ENCODE data around the gene KANSL1. TPM values are rescaled to one million over a fixed set of nuclear protein-coding genes. Genes with fewer than 3 reads are reported as not detected.
"Not testable (repeated sequence)": the region's sequence is repeated elsewhere in the genome, so short reads cannot be mapped to it uniquely, and the experiment has no call there.

KANSL1 gene
- total RNA-seq, 2 donors from 2014 or later, result 86.5 to 102 TPM

DNA sequence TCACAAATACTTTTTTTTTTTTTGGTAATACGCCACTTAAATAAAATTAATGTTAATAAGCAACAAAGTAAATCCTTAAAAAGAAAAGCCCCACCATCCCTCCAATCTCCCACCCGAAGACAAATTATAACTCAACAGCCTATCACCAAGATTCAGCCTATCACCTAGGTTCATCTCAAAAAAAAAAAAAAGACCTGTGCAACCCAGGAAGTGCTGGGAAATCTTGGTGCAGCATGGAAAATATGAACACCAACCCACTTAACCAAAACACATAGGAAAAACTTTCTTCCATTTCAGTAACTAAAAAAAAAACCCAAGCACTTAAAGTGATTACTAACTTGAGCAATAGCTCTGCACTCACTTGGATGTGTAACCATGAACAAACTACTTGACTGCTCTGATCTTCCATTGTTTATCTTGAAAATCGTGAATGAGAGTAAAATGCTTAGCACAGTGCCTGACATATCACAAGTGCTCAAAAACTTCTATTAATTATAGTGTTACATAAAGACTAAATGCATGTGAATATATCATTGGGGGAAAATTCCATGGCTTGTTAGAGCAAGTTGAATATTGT is 103.8 kb downstream of the KANSL1 start:
- ATAC-seq (ENCODE audit: insufficient number of reproducible peaks, low FRiP score, low read depth), result no peak
- DNase-seq (ENCODE audit: low spot score), result no peak
- Histone ChIP-seq H3K27me3 (replicated peaks; ENCODE audit: insufficient read depth) (no peaks in the 10 kb centered on the region), H3K4me1 (ENCODE audit: control insufficient read depth in 1 of 2, low read depth in 2 of 2) (peaks cover 0 to 13% of the 10 kb centered on the region in 2 donors), H3K4me3 (no peak overlapping the region), H3K36me3 (peaks cover 2% of the 10 kb centered on the region), H3K9me3 (no peaks in the 10 kb centered on the region), H3K27ac (no peak overlapping the region)
- TF ChIP-seq, protein P1, sequence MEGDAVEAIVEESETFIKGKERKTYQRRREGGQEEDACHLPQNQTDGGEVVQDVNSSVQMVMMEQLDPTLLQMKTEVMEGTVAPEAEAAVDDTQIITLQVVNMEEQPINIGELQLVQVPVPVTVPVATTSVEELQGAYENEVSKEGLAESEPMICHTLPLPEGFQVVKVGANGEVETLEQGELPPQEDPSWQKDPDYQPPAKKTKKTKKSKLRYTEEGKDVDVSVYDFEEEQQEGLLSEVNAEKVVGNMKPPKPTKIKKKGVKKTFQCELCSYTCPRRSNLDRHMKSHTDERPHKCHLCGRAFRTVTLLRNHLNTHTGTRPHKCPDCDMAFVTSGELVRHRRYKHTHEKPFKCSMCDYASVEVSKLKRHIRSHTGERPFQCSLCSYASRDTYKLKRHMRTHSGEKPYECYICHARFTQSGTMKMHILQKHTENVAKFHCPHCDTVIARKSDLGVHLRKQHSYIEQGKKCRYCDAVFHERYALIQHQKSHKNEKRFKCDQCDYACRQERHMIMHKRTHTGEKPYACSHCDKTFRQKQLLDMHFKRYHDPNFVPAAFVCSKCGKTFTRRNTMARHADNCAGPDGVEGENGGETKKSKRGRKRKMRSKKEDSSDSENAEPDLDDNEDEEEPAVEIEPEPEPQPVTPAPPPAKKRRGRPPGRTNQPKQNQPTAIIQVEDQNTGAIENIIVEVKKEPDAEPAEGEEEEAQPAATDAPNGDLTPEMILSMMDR (IDR thresholded peaks at IDR 0.05), result no peak

DNA sequence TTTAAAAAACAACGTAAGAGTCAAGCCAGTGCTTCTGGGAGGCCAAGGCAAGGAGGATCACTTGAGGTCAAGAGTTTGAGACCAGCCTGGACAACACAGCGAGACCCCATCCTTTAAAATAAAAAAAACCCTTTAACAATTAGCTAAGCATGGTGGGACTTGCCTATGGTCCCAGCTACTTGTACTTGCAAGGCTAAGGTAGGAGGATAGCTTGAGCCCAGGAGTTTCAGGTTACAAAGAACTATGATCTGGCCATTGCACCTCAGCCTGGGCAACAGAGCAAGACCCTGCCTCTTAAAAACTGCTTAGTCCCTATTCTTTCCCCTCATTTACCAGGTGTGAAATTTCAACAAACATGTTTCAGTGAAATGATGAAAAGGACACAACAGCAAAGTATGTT is 104.6 kb downstream of the KANSL1 start:
- H3K4me1 ChIP-seq (ENCODE audit: control insufficient read depth in 1 of 2, low read depth in 2 of 2), result peaks cover 0 to 13% of the 10 kb centered on the region in 2 donors
- H3K27me3 ChIP-seq (replicated peaks; ENCODE audit: insufficient read depth), result no peaks in the 10 kb centered on the region
- ATAC-seq (ENCODE audit: insufficient number of reproducible peaks, low FRiP score, low read depth) (no peak), DNase-seq (ENCODE audit: low spot score) (no peak)
- no peaks in the 10 kb centered on the region for H3K9me3 ChIP-seq
- no peak overlapping the region for H3K27ac ChIP-seq
- peaks cover 2% of the 10 kb centered on the region for H3K36me3 ChIP-seq
- no peak overlapping the region for H3K4me3 ChIP-seq
- TF ChIP-seq, protein P1 (IDR thresholded peaks at IDR 0.05), result no peak

DNA sequence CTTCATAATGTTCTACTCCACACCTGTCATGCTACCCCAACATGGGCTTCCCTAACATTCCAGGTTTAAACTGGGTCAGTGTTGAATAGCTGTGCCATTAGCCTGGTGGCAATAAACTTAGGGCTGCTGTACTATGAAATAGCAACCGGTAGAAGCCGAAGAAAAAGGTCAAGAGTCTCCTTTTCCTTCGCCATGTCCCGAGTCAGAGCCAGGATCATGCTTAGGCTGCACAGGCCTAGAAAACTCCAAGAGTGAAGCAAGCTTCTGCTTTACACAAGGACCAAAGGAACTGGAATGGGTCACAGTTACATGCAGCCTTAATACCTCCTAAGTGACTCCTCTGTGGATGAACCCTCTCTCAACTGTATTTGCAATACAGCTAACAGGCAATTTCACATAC is 105.4 kb downstream of the KANSL1 start:
- H3K4me3 ChIP-seq; DNase-seq (ENCODE audit: low spot score); H3K36me3 ChIP-seq; H3K9me3 ChIP-seq; ATAC-seq (ENCODE audit: insufficient number of reproducible peaks, low FRiP score, low read depth); H3K27ac ChIP-seq; H3K27me3 ChIP-seq (replicated peaks; ENCODE audit: insufficient read depth): not testable (repeated sequence)
- peaks cover 0 to 13% of the 10 kb centered on the region in 2 donors for H3K4me1 ChIP-seq (ENCODE audit: control insufficient read depth in 1 of 2, low read depth in 2 of 2)

DNA sequence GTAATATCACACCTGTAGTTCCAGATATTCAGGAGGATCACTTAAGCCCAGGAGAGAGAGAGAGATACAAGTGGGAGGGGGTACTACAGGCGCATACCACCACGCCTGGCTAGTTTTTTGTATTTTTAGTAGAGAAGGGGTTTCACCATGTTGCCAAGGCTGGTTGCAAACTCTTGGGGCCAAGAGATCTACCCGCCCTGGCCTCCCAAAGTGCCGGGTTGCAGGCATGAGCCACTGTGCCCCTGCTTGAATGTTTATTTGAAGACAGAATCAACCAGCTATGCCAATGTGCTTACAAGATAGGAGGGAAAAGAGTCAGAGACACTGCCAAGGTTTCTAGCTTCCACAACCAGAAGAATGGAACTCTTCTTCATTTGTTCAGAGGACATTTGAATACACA is 106.4 kb downstream of the KANSL1 start:
- no peak overlapping the region for H3K27ac ChIP-seq
- H3K9me3 ChIP-seq, result no peaks in the 10 kb centered on the region
- no peak for ATAC-seq (ENCODE audit: insufficient number of reproducible peaks, low FRiP score, low read depth)
- no peaks in the 10 kb centered on the region for H3K27me3 ChIP-seq (replicated peaks; ENCODE audit: insufficient read depth)
- H3K4me1 ChIP-seq (ENCODE audit: control insufficient read depth in 1 of 2, low read depth in 2 of 2), result peaks cover 0 to 13% of the 10 kb centered on the region in 2 donors
- TF ChIP-seq, protein P1 (IDR thresholded peaks at IDR 0.05), result no peak
- no peak for DNase-seq (ENCODE audit: low spot score)
- H3K36me3 ChIP-seq, result peaks cover 2% of the 10 kb centered on the region
- no peak overlapping the region for H3K4me3 ChIP-seq

DNA sequence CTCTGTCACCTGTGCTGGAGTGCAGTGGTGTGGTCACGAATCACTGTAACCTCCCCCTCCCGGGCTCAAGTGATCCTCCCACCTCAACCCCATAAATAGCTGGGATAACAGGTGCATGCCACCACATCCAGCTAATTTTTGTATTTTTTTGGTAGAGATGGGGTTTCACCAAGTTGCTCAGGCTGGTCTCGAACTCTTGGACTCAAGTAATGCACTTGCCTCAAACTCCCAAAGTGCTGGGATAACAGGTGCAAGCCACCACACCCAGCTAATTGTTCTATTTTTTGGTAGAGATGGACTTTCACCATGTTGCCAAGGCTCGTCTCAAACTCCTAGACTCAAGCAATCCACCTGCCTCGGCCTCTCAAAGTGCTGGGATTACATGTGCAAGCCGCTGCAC is 107.7 kb downstream of the KANSL1 start:
- no peak for ATAC-seq (ENCODE audit: insufficient number of reproducible peaks, low FRiP score, low read depth)
- no peaks in the 10 kb centered on the region for H3K27me3 ChIP-seq (replicated peaks; ENCODE audit: insufficient read depth)
- no peak overlapping the region for H3K27ac ChIP-seq
- DNase-seq (ENCODE audit: low spot score), result no peak
- H3K4me3 ChIP-seq, result no peak overlapping the region
- peaks cover 0 to 13% of the 10 kb centered on the region in 2 donors for H3K4me1 ChIP-seq (ENCODE audit: control insufficient read depth in 1 of 2, low read depth in 2 of 2)
- no peaks in the 10 kb centered on the region for H3K9me3 ChIP-seq
- TF ChIP-seq, protein P1 (IDR thresholded peaks at IDR 0.05), result no peak
- H3K36me3 ChIP-seq, result no peaks in the 10 kb centered on the region

DNA sequence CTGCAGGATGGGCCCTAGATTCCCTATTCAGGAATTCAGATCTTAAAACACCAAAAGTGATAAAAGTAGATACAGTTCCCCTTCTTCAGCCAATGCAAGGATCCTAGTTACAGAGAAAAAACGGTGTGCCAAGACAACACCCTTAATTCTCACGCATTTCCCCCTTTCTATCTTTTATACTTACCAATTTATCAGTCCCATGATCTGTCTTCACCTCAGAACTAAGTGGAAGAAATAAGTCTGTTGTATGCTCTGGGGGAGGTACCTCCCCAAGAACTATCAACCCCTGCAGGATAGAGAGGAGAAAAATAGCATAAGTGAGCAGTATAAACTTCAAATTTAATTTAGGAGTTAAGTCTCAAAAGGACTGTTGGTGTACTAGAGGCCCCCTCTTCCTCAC is 111.0 kb downstream of the KANSL1 start:
- H3K4me3 ChIP-seq, result no peak overlapping the region
- ATAC-seq (ENCODE audit: insufficient number of reproducible peaks, low FRiP score, low read depth) (no peak), DNase-seq (ENCODE audit: low spot score) (no peak)
- H3K27me3 ChIP-seq (replicated peaks; ENCODE audit: insufficient read depth), result no peaks in the 10 kb centered on the region
- H3K9me3 ChIP-seq, result no peaks in the 10 kb centered on the region
- TF ChIP-seq, protein P1 (IDR thresholded peaks at IDR 0.05), result no peak
- no peaks in the 10 kb centered on the region for H3K36me3 ChIP-seq
- H3K4me1 ChIP-seq (ENCODE audit: control insufficient read depth in 1 of 2, low read depth in 2 of 2), result peaks cover 0 to 6% of the 10 kb centered on the region in 2 donors
- no peak overlapping the region for H3K27ac ChIP-seq

All from thoracic aorta (tissue), 2 donors.